NT2/D1 (cell line): ENCODE results near the gene SAMSN1.

Experiments
- DNase-seq: peaks from one replicate; pipeline ENCODE4 v3.0.0-alpha.2; 2011; ENCODE audit warnings: low read depth, low spot score
- H3K27me3 ChIP-seq: 2 replicates; pipeline ENCODE4 v1.6.0; 2011; ENCODE audit warnings: mild to moderate bottlenecking; ENCODE audit not compliant: insufficient read length, insufficient read depth
- H3K36me3 ChIP-seq: 2 replicates; pipeline ENCODE4 v1.6.1; 2011; ENCODE audit warnings: mild to moderate bottlenecking, low read length, mixed read lengths; ENCODE audit not compliant: insufficient read depth, insufficient read length
- H3K4me1 ChIP-seq: 2 replicates; pipeline ENCODE4 v1.5.1; 2011; ENCODE audit not compliant: insufficient read depth, insufficient read length
- H3K4me3 ChIP-seq: 2 replicates; pipeline ENCODE4 v1.5.1; 2011; ENCODE audit warnings: low read depth; ENCODE audit not compliant: insufficient read length
- H3K9ac ChIP-seq: 2 replicates; pipeline ENCODE4 v1.6.0; 2011; ENCODE audit warnings: low read depth; ENCODE audit not compliant: insufficient read length
- H3K9me3 ChIP-seq: 2 replicates; pipeline ENCODE4 v1.5.1; 2011; ENCODE audit warnings: mild to moderate bottlenecking, low read length; ENCODE audit not compliant: insufficient read depth
- SUZ12 ChIP-seq: IDR thresholded peaks from 2 replicates; pipeline ENCODE4 v1.6.1; 2011; ENCODE audit not compliant: insufficient read length, insufficient read depth; ENCODE audit errors: extremely low read depth
- YY1 ChIP-seq: IDR thresholded peaks from 2 replicates; pipeline ENCODE4 v1.6.1; 2011; ENCODE audit not compliant: insufficient read length, insufficient read depth
- ZNF274 ChIP-seq: IDR thresholded peaks from 2 replicates; pipeline ENCODE4 v1.6.1; 2011; ENCODE audit warnings: mild to moderate bottlenecking, low read depth, low read length

Gene SAMSN1

GRCh38 chr21:14573244-14573643, 27.1 kb upstream of the SAMSN1 start:
- H3K9me3 ChIP-seq, result no peaks in the 10 kb centered on the region
- H3K36me3 ChIP-seq, result no peaks in the 10 kb centered on the region
- TF ChIP-seq YY1, result no peak
- no peak for TF ChIP-seq ZNF274
- no peak for TF ChIP-seq SUZ12
- no peaks in the 10 kb centered on the region for H3K27me3 ChIP-seq
- H3K9ac ChIP-seq, result no peak overlapping the region
- H3K4me1 ChIP-seq, result no peaks in the 10 kb centered on the region
- no peak for DNase-seq
- no peak overlapping the region for H3K4me3 ChIP-seq

- Histone ChIP-seq H3K4me3 (no peak overlapping the region), H3K27me3 (no peaks in the 10 kb centered on the region), H3K9ac (no peak overlapping the region), H3K36me3 (no peaks in the 10 kb centered on the region), H3K9me3 (no peaks in the 10 kb centered on the region), H3K4me1 (no peaks in the 10 kb centered on the region)
- TF ChIP-seq ZNF274, result no peak
- no peak for TF ChIP-seq YY1
- no peak for TF ChIP-seq SUZ12
- no peak for DNase-seq
These were observed 26.2 kb upstream of the SAMSN1 start for GRCh38 chr21:14572204-14572780.

- H3K4me3 ChIP-seq, result no peak overlapping the region
- no peaks in the 10 kb centered on the region for H3K27me3 ChIP-seq
- H3K9ac ChIP-seq, result no peak overlapping the region
- H3K4me1 ChIP-seq, result no peaks in the 10 kb centered on the region
- no peaks in the 10 kb centered on the region for H3K36me3 ChIP-seq
- 0 out of 2 replicates have a peak, but pooled peaks cover under 1% of the 10 kb centered on the region for H3K9me3 ChIP-seq
- DNase-seq, result no peak
- TF ChIP-seq YY1 (no peak), ZNF274 (no peak), SUZ12 (no peak)
These were observed 23.8 kb upstream of the SAMSN1 start for GRCh38 chr21:14569868-14570267.

GRCh38 chr21:14569026-14569621, 23.0 kb upstream of the SAMSN1 start:
- Histone ChIP-seq H3K9me3 (peaks cover 6% of the 10 kb centered on the region; the same call in 1 of the 2 replicates), H3K4me1 (no peaks in the 10 kb centered on the region), H3K4me3 (no peak overlapping the region), H3K36me3 (no peaks in the 10 kb centered on the region), H3K9ac (no peak overlapping the region), H3K27me3 (no peaks in the 10 kb centered on the region)
- DNase-seq, result no peak
- no peak for TF ChIP-seq YY1
- no peak for TF ChIP-seq SUZ12
- no peak for TF ChIP-seq ZNF274

GRCh38 chr21:14567331-14568279, 21.5 kb upstream of the SAMSN1 start:
- Histone ChIP-seq H3K27me3 (no peaks in the 10 kb centered on the region), H3K4me1 (no peaks in the 10 kb centered on the region), H3K9ac (no peak overlapping the region), H3K9me3 (peaks cover 6% of the 10 kb centered on the region; the same call in 1 of the 2 replicates), H3K36me3 (no peaks in the 10 kb centered on the region), H3K4me3 (no peak overlapping the region)
- DNase-seq, result no peak
- TF ChIP-seq SUZ12, result no peak
- TF ChIP-seq YY1, result no peak
- TF ChIP-seq ZNF274, result no peak

- Histone ChIP-seq H3K27me3 (no peaks in the 10 kb centered on the region), H3K4me3 (no peak overlapping the region), H3K9me3 (peaks cover 6% of the 10 kb centered on the region; the same call in 1 of the 2 replicates), H3K4me1 (no peaks in the 10 kb centered on the region), H3K36me3 (no peaks in the 10 kb centered on the region), H3K9ac (no peak overlapping the region)
- TF ChIP-seq SUZ12, result no peak
- TF ChIP-seq YY1, result no peak
- no peak for TF ChIP-seq ZNF274
- DNase-seq, result no peak
These were observed 20.8 kb upstream of the SAMSN1 start for GRCh38 chr21:14566894-14567293.

GRCh38 chr21:14562959-14563358, 16.8 kb upstream of the SAMSN1 start:
- no peaks in the 10 kb centered on the region for H3K4me1 ChIP-seq
- H3K36me3 ChIP-seq, result no peaks in the 10 kb centered on the region
- DNase-seq, result no peak
- no peak overlapping the region for H3K9ac ChIP-seq
- no peaks in the 10 kb centered on the region for H3K27me3 ChIP-seq
- TF ChIP-seq SUZ12 (no peak), ZNF274 (no peak), YY1 (no peak)
- H3K9me3 ChIP-seq, result peaks cover 14% of the 10 kb centered on the region; the same call in 1 of the 2 replicates
- H3K4me3 ChIP-seq, result no peak overlapping the region
